B cell (primary cell): ENCODE results near the gene HLCS. TPM values are rescaled to one million over a fixed set of nuclear protein-coding genes. Genes with fewer than 3 reads are reported as not detected.

Source experiments
- ATAC-seq: fragments of 200-7000 bp; cut with Tn5 transposase; one replicate; pipeline ENCODE4 v1.10.0; 2021; ENCODE audit warnings: low read depth, mild to moderate bottlenecking, moderate number of reproducible peaks, moderate library complexity
- CTCF ChIA-PET: fragments of 350-600 bp; sonication (Branson Sonifier 250); formaldehyde crosslinking; loops from one replicate; lab custom pipeline; 2021; ENCODE audit warnings: antibody characterized with exemption, inconsistent platforms; lab: Charles Lee
- POLR2A ChIA-PET: fragments of 350-600 bp; sonication (Branson Sonifier 250); formaldehyde crosslinking; loops from one replicate; lab custom pipeline; 2021; ENCODE audit warnings: antibody characterized with exemption; lab: Charles Lee
- DNase-seq: peaks from one replicate; pipeline ENCODE4 v3.0.0; 2013
- H2AFZ ChIP-seq: 2 replicates; pipeline ENCODE4 v1.6.1; 2012; ENCODE audit warnings: mild to moderate bottlenecking, low read depth, low read length; ENCODE audit not compliant: insufficient read depth, poor library complexity, severe bottlenecking
- H3K27ac ChIP-seq, 2 donors: 1 replicate in 1 of 2; 2 replicates in 1 of 2; pipeline ENCODE4 v1.5.1; 2012 to 2013; ENCODE audit warnings: low read length in 2 of 2, mild to moderate bottlenecking in 2 of 2, moderate library complexity in 1 of 2
- H3K27me3 ChIP-seq, 4 experiments: fragments of 200-600 bp in 1 of 4; sonication (generic) in 1 of 4; replicated peaks in 1 of 4; 1 replicate in 2 of 4; 2 replicates in 2 of 4; pipeline versions ENCODE4 v1.6.1 to v1.7.0; 2013 to 2016; ENCODE audit warnings: low read length in 3 of 4, mild to moderate bottlenecking in 2 of 4, mixed read lengths in 1 of 4, moderate library complexity in 1 of 4; ENCODE audit not compliant: insufficient read depth in 4 of 4, control insufficient read depth in 3 of 4; ENCODE audit errors: control extremely low read depth in 1 of 4
- H3K36me3 ChIP-seq, 2 experiments: replicated peaks in 1 of 2; 1 replicate in 1 of 2; 2 replicates in 1 of 2; pipeline versions ENCODE4 v1.6.1 to v1.7.1; 2013; ENCODE audit warnings: low read length in 1 of 2; ENCODE audit not compliant: insufficient read depth in 2 of 2, control insufficient read depth in 1 of 2; ENCODE audit errors: control extremely low read depth in 1 of 2, extremely low read depth in 1 of 2
- H3K4me1 ChIP-seq, 2 donors: fragments of 200-600 bp in 1 of 2; sonication (generic) in 1 of 2; 1 replicate in 1 of 2; 2 replicates in 1 of 2; pipeline versions ENCODE4 v1.5.1 to v1.6.1; 2013 to 2017; ENCODE audit warnings: low read length in 2 of 2; ENCODE audit not compliant: control insufficient read depth in 2 of 2, insufficient read depth in 2 of 2
- H3K4me2 ChIP-seq: replicated peaks from 2 replicates; pipeline ENCODE3; 2012; ENCODE audit warnings: mild to moderate bottlenecking, low read depth, low read length; ENCODE audit not compliant: poor library complexity, severe bottlenecking
- H3K4me3 ChIP-seq, 5 experiments: fragments of 200-600 bp in 1 of 5; sonication (generic) in 1 of 5; 1 replicate in 3 of 5; 2 replicates in 2 of 5; pipeline versions ENCODE4 v1.5.1 to v1.7.0; 2011 to 2016; ENCODE audit warnings: low read length in 4 of 5, mild to moderate bottlenecking in 4 of 5, low read depth in 2 of 5, control low read depth in 1 of 5, moderate library complexity in 1 of 5; ENCODE audit not compliant: insufficient read depth in 1 of 5; ENCODE audit errors: control extremely low read depth in 1 of 5, extremely low read depth in 1 of 5
- H3K79me2 ChIP-seq: fragments of 200-600 bp; sonication (generic); one replicate; pipeline ENCODE4 v1.6.0; 2016; ENCODE audit warnings: low read length; ENCODE audit not compliant: control insufficient read depth, insufficient read depth
- H3K9ac ChIP-seq: fragments of 200-600 bp; sonication (generic); 2 replicates; pipeline ENCODE4 v1.6.1; 2017; ENCODE audit warnings: mild to moderate bottlenecking, low read length, moderate library complexity
- H3K9me3 ChIP-seq, 3 donors: one replicate each; pipeline versions ENCODE4 v1.6.1 to v1.7.1; 2013; ENCODE audit warnings: low read length in 2 of 3; ENCODE audit not compliant: control insufficient read depth in 2 of 3, insufficient read depth in 1 of 3; ENCODE audit errors: control extremely low read depth in 1 of 3
- H4K20me1 ChIP-seq: 2 replicates; pipeline ENCODE4 v1.6.0; 2012; ENCODE audit warnings: mild to moderate bottlenecking, low read length; ENCODE audit not compliant: insufficient read depth, control insufficient read depth, poor library complexity, severe bottlenecking
- H3K27ac Mint-ChIP-seq: one replicate; pipeline ENCODE4 v1.8.0; 2021; ENCODE audit warnings: mixed read lengths
- H3K27me3 Mint-ChIP-seq: one replicate; pipeline ENCODE4 v1.8.0; 2021; ENCODE audit warnings: mixed read lengths
- H3K4me1 Mint-ChIP-seq: one replicate; pipeline ENCODE4 v1.8.0; 2021; ENCODE audit warnings: mixed read lengths
- H3K4me3 Mint-ChIP-seq: one replicate; pipeline ENCODE4 v1.8.0; 2021; ENCODE audit warnings: mixed read lengths
- H3K9me3 Mint-ChIP-seq: one replicate; pipeline ENCODE4 v1.8.0; 2022; ENCODE audit warnings: mixed read lengths; ENCODE audit not compliant: insufficient read depth
- CTCF ChIP-seq: fragments of 200-600 bp; IDR thresholded peaks from one replicate; pipeline ENCODE4 v1.8.0; 2022; ENCODE audit warnings: antibody characterized with exemption, mild to moderate bottlenecking
- EZH2 ChIP-seq: IDR thresholded peaks from 2 replicates; pipeline ENCODE4 v1.6.1; 2012; ENCODE audit warnings: borderline replicate concordance, low read depth, mild to moderate bottlenecking, moderate library complexity, low read length; ENCODE audit not compliant: insufficient read depth, poor library complexity, severe bottlenecking
- WGBS: methylation state at CpG from one replicate; pipeline ENCODE4 v1.1.5; 2013; ENCODE audit warnings: missing lambda C conversion rate; ENCODE audit not compliant: insufficient coverage; 5-methylcytosine and 5-hydroxymethylcytosine counted together
- intact Hi-C: fragments of 100-400 bp; cut with micrococcal nuclease; formaldehyde crosslinking; loops from one replicate; pipeline ENCODE4 v1.10.0; 2022
- polyA plus RNA-seq: library from polyadenylated mRNA; depleted of rRNA; stranded (reverse); fragments of >200 nt; gene quantifications from 2 replicates; pipeline ENCODE4 v1.2.3, GENCODE V29; 2012
- total RNA-seq, 2 donors: library from RNA; stranded (reverse); fragments of 120-200 nt in 1 of 2; gene quantifications; 1 replicate in 1 of 2; 2 replicates in 1 of 2; pipeline versions ENCODE4 v1.2.3 to v1.2.4, GENCODE V29; 2013 to 2022

Gene HLCS
- total and polyA plus RNA-seq, 2 donors (not counting 1 experiment from before 2014, with no cell fraction given) = 4.4 to 14.7 TPM

DNA sequence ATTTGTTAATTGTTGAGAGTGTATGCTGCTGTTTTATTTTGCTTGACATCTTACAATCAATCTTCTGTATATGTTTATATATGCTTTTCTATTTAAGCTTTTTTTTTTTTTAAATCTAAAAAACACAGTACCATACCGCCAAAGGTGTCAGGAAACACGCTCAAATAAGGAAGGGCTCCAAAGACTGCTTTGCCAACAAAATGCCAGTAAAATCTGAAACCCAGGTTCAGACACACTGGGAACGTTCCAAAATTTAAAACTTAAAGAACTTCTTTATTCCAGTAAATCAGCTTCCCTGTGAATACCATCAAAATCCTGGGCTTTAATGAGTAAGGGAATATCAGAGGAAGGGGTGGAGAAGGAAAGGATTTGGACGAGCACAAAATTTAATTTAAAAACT, 180.3 kb downstream of the HLCS start:
- Mint-ChIP-seq H3K27me3 (no peaks in the 10 kb centered on the region), H3K27ac (no peak overlapping the region), H3K9me3 (no peaks in the 10 kb centered on the region), H3K4me3 (no peak overlapping the region), H3K4me1 (no peaks in the 10 kb centered on the region)
- no peaks in the 10 kb centered on the region for H3K4me1 ChIP-seq
- ATAC-seq (no peak), DNase-seq (no peak)
- intact Hi-C loops = no loop called here
- H3K9ac ChIP-seq = no peak overlapping the region
- no peak overlapping the region for H3K4me3 ChIP-seq
- H3K4me2 ChIP-seq = no peak overlapping the region
- POLR2A ChIA-PET = no interaction called here
- peaks cover 0 to 3% (median 0%) of the 10 kb centered on the region in 3 donors for H3K9me3 ChIP-seq
- H3K79me2 ChIP-seq = no peaks in the 10 kb centered on the region
- H2AFZ ChIP-seq = no peak overlapping the region
- H4K20me1 ChIP-seq = no peaks in the 10 kb centered on the region
- CTCF ChIA-PET = no interaction called here
- no peaks in the 10 kb centered on the region for H3K27me3 ChIP-seq
- H3K36me3 ChIP-seq = no peaks in the 10 kb centered on the region
- no CpG with 5 or more reads among the region's 4 CpGs for WGBS
- no peak for TF ChIP-seq EZH2
- no peak for TF ChIP-seq CTCF
- H3K27ac ChIP-seq = no peak overlapping the region

GRCh38 chr21:36785615-36786014, 180.9 kb downstream of the HLCS start:
- no peak overlapping the region for H3K4me2 ChIP-seq
- H3K4me3 Mint-ChIP-seq = no peak overlapping the region
- CTCF ChIA-PET = no interaction called here

More at GRCh38 chr21:36785615-36786014, 180.9 kb downstream of the HLCS start:
- H3K27me3 ChIP-seq = no peaks in the 10 kb centered on the region
- Mint-ChIP-seq H3K9me3 (no peaks in the 10 kb centered on the region), H3K27me3 (no peaks in the 10 kb centered on the region), H3K27ac (no peak overlapping the region), H3K4me1 (no peaks in the 10 kb centered on the region)
- DNase-seq (no peak), ATAC-seq (no peak)
- no peak overlapping the region for H3K4me3 ChIP-seq
- POLR2A ChIA-PET = no interaction called here
- intact Hi-C loops = no loop called here
- H4K20me1 ChIP-seq = no peaks in the 10 kb centered on the region
- no peak overlapping the region for H2AFZ ChIP-seq
- H3K9ac ChIP-seq = no peak overlapping the region
- no peaks in the 10 kb centered on the region for H3K79me2 ChIP-seq
- H3K4me1 ChIP-seq = no peaks in the 10 kb centered on the region
- peaks cover 0 to 3% (median 0%) of the 10 kb centered on the region in 3 donors for H3K9me3 ChIP-seq
- TF ChIP-seq CTCF (no peak), EZH2 (no peak)
- H3K36me3 ChIP-seq = no peaks in the 10 kb centered on the region
- no CpG with 5 or more reads among the region's 2 CpGs for WGBS
- H3K27ac ChIP-seq = no peak overlapping the region
